Right lung (tissue), 5 donors: ENCODE data around the gene ADGRG6. TPM values are rescaled to one million over a fixed set of nuclear protein-coding genes. Genes with fewer than 3 reads are reported as not detected.
"Not testable (repeated sequence)": the region's sequence is repeated elsewhere in the genome, so short reads cannot be mapped to it uniquely, and the experiment has no call there.

Experiments
- DNase-seq, 2 donors: peaks; one replicate each; pipeline ENCODE4 v3.0.0-alpha.2; 2013
- polyA plus RNA-seq, 5 donors: library from polyadenylated mRNA; unstranded; fragments of 120-200 nt; gene quantifications; one replicate each; pipeline versions ENCODE4 v1.2.1 to v1.2.3, GENCODE V29; 2013; ENCODE audit warnings: inconsistent platforms in 1 of 5, low replicate concordance in 1 of 5; ENCODE audit not compliant: insufficient read length in 5 of 5, insufficient read depth in 1 of 5

The ADGRG6 gene
- polyA plus RNA-seq, 5 donors, result 81.9 to 174 (median 150) TPM

DNA sequence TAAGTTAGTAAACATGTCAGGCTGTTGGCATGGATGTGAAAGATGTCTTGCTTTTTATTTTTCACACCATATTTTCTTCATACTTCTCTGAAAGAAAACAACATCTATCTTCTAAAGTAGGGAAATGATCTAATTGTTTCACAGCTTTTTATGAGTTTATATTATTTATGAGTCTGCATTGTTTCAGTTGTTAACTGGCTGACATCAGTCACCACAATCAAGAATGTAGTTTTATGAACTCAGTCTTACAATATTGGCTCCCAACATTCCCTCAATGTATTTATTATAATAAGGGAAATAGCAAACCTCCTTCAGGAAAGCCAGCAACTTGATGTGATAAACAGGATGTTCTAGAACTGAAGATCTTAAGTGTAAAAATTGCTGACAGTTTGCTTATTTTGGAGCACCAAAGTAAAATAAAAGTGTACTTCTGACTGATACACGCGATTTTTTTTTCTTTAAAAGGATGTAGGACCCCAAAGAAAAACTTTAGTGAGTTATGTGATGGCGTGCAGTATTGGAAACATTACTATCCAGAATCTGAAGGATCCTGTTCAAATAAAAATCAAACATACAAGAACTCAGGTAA lies 106.0 kb downstream of the ADGRG6 start:
- DNase-seq, result no peak

GRCh38 chr6:142408409-142408808 lies 106.6 kb downstream of the ADGRG6 start:
- DNase-seq, result no peak

- no peak for DNase-seq
Observed at GRCh38 chr6:142409794-142410193, 108.0 kb downstream of the ADGRG6 start.

DNA sequence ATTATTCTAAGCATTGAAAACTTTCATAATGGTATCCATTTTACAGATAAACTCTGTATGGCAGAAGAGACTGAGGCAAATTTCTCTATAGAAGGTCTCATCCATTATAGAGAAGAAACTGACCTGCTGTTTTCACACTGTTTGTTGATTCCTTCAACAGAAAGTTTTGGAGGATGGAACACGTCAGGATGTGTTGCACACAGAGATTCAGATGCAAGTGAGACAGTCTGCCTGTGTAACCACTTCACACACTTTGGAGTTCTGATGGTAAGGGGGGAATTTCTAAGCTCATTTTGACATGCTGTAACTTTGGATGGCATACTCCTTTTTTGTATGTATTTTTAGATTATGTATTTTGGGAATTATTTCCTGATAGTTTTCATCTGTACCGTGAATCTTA lies 109.3 kb downstream of the ADGRG6 start:
- no peak for DNase-seq

GRCh38 chr6:142412241-142412640 lies 110.4 kb downstream of the ADGRG6 start:
- DNase-seq, result no peak

DNA sequence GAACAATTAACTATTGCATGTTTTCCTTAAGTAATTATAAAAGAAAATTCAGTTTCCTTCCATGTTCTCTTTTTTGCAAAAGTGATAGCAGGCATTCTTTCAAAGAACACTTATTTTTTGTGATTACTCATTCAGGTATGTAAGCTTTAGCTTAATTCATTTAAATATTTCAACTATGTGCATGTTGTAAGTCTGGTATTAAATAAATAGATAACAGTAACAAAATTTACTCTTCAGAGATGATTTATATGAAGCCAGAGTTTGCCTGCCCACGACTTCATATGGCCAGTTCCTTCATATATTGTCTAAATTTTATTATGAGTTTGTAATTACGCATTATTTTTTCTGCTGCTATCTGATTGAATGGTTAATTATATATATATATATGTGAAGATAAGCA lies 110.9 kb downstream of the ADGRG6 start:
- no peak for DNase-seq

DNA sequence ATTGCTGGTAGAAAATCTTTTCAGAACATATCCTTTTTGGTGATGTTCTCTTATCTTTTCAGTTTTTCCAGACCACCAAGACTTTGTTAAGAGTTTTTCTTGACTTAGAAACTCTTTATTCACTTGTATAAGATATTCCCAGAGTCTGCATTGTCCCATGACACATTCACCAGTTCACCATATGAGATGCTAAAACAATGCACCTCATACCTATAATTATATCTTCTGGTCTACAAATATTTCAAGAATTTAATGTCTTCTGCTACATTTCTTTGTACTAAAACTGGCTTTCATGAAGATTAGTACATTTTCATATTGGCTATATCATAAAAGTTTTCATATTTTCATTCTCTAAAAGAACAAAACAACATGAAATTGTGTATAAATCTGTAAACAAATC lies 111.3 kb downstream of the ADGRG6 start:
- DNase-seq, result no peak

GRCh38 chr6:142414462-142415250 lies 112.8 kb downstream of the ADGRG6 start:
- DNase-seq, result no peak

DNA sequence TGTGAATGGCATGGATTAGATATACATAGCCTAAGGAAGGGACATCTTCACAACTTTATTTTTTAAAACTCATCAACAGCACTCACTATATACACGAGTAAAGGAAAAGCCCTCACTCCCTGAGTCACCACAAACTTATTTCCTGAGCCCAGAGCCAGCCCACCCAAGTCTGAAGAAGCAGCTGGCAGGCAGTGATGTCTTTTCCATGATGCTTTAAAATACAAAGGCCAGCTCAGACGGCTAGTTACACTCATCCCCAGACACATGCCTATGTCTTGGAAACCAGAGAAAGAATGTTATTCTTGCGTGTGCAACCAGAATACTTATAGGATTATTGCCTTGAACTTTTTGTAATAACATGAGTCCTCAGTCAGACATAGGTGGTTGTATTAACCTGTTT lies 114.4 kb downstream of the ADGRG6 start:
- DNase-seq, result peak; percentile 62 to 65

DNA sequence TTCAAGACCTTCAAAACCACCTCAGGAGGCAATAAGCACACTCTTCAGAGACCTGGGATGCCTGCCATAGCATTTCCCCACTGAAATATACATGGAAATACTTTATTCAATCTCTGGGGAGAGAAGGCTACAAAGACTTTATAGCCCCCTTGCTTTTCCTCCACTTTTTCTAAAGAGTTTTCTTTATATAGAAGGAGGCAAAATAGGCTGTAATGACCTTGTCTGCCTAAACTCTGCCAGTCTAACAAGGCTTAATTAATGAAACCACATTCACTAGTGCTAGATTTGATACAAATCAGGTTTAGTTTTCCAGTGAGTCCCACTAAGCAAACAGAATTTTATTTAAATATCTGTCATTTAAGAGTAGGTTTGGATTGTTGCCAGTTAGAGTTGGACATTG lies 114.9 kb downstream of the ADGRG6 start:
- DNase-seq, result no peak

DNA sequence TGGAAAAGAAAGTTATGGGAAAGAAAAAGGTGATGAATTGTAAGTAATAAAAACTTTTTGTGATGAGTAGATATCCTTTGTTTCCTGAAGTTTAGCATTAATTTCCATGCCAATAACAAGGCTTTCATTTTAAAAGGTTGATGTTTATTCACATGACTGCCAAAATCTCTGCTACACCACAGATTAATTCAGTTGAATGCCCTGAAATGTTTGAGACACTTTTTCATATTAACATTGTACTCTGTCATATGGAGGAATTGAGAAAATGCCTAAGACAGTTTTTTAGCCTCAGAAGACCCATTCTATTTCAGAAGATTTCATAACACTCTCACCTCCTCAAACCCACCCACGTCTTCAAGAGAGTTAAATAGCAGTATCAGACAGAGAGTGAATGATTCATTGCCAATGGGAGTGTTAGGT lies 115.5 kb downstream of the ADGRG6 start:
- no peak for DNase-seq

DNA sequence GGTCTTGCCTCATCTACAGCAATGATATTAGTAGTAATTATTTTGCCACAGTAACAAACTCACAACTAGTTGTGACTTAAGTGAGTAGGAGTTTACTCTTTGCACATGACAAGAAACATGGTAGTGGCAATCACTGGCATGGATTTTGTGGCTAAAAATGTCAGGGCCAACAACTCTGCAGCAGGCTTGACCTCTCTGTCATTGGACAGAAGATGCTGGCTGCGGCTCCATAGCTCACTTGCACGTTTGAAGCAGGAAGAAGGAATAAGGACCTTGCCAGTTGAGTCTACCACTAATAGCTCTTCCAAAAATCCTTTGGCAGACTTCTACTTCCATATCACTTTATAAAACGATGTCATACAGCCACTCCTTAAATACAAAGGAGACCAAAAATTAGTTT lies 117.3 kb downstream of the ADGRG6 start:
- no peak for DNase-seq

- DNase-seq, result no peak
Observed at GRCh38 chr6:142420802-142421201, 119.0 kb downstream of the ADGRG6 start.

DNA sequence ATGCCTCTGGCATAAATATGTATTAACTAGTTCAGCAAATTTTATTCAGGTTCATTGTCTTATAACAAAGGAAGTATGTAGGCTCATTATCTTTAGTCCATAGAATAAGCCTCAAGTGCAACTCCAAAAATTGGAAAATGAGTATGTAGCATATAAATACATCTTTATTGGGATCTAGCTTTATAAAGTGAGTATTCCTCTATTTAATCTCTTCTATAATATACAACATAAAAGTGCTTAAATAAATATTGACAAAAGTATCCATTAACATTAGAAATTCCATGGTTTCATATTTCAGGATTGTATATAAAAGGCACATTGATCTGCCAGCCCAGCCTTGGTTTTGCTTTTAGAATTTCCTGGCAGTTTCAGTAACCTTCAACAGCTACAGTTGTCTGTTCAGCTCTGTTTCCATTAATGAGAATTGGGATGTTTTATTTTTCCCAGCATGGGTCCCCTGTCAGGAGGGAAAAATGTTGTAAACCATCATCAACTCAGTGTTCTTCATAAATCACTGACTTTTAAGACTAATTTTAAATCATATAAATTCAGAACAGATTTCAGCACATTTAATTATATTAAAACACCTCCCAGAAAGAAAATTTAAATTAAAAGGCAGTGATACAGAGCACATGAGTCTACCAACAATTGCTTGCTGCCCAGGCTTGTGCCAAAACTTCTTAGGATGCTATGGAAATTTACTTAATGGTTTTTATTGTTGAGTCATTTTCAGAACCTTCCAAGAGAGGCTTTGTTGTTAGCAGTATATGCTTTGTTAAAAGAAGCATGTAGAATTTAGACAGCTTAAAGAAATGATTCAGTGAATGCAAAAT lies 119.7 kb downstream of the ADGRG6 start:
- DNase-seq, result no peak

GRCh38 chr6:142426444-142427132 lies 124.8 kb downstream of the ADGRG6 start:
- not testable (repeated sequence) for DNase-seq

DNA sequence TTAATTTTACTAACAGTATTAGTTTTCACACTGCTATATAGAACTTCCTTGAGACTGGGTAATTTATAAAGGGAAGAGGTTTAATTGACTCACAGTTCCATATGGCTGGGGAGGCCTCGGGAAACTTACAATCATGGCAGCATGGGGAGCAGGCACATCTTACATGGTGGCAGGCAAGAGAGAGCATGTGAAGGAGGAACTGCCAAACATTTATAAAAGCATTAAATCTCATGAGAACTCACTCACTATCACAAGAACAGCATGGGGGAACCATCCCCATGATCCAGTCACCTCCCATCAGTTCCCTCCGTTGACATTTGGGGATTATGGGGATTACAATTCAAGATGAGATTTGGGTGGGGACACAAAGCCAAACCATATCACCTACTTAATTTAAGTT lies 126.7 kb downstream of the ADGRG6 start:
- DNase-seq, result not testable (repeated sequence)

DNA sequence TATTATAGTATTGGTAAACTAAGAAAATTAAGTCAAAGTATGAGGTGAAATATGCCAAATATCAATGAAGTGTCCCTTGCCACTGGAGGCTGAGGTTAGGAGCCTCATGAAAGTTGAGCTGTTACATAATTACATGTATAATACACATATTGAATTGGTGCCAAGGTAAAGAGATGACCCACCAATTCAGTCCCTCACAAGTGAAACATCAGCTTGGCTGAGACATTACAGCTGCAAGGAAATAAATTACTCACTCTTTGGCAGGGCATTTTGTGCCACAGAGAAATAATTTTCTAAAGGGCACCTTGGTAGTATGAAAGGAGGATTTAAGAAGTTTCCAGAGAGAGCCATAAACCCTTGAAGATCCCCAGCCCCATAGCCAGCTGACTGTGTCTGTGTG lies 127.4 kb downstream of the ADGRG6 start:
- DNase-seq, result no peak

- no peak for DNase-seq
Observed at GRCh38 chr6:142433419-142433818, 131.6 kb downstream of the ADGRG6 start.

GRCh38 chr6:142438898-142439297 lies 137.1 kb downstream of the ADGRG6 start:
- no peak for DNase-seq

- no peak for DNase-seq
Observed at GRCh38 chr6:142440600-142441293, 138.9 kb downstream of the ADGRG6 start.

DNA sequence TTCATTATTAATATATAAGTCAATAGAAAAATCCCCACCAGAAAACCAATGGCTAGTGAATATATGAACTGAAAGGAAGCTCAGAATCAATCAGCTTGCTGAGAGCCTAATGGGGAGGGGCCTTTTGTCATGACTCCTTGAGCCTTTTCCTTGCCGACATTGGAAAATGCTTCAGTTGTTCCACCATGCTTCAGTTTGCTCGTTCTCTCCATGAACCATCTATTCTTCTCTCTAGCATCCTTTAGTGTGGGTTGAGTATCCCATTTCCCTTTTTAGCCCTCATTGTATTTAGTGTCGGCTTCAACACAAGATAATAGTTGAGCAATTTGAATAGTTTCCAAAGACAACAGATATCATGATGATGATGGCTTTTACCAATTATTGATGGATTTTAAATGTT lies 139.9 kb downstream of the ADGRG6 start:
- no peak for DNase-seq
